HUES48 (cell line): ENCODE data around the gene ICA1L.

Source experiments
- H3K27ac ChIP-seq: one replicate; pipeline ENCODE4 v1.7.0; 2013; ENCODE audit warnings: low read depth, low read length, inconsistent platforms
- H3K27me3 ChIP-seq: 2 replicates; pipeline ENCODE4 v1.6.1; 2013; ENCODE audit warnings: mild to moderate bottlenecking, low read length; ENCODE audit not compliant: control insufficient read depth, insufficient read depth
- H3K36me3 ChIP-seq: 2 replicates; pipeline ENCODE4 v1.6.1; 2013; ENCODE audit warnings: low read length; ENCODE audit not compliant: control insufficient read depth, insufficient read depth
- H3K4me1 ChIP-seq: 2 replicates; pipeline ENCODE4 v1.6.1; 2013; ENCODE audit warnings: mild to moderate bottlenecking, low read length; ENCODE audit not compliant: control insufficient read depth, insufficient read depth
- H3K4me3 ChIP-seq: 2 replicates; pipeline ENCODE4 v1.5.1; 2013; ENCODE audit warnings: mild to moderate bottlenecking, low read depth, low read length
- H3K9ac ChIP-seq: 2 replicates; pipeline ENCODE4 v1.6.1; 2013; ENCODE audit warnings: mild to moderate bottlenecking, low read depth, low read length, moderate library complexity
- H3K9me3 ChIP-seq: 2 replicates; pipeline ENCODE4 v1.6.1; 2013; ENCODE audit warnings: low read length; ENCODE audit not compliant: control insufficient read depth, insufficient read depth

ICA1L gene

DNA sequence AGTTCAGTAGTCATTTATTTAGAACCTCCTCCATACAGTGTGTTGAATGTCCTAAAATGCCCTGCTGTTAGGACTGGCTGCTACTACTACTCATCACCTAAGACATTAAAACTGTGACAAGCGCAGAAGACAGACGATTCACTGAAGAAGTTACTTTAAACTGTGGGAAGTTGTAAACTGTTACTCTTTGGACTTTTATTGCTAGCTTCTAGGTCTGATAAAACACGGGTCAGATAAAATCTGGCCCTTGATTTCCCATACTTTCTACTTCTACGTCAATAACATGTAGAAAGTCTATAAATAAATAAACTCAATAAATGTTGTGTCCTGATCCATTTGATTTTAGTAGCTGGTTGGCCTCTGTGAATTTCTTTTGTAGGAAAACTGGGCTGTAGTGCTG lies 113.4 kb downstream of the ICA1L start:
- H3K27ac ChIP-seq = no peak overlapping the region

GRCh38 chr2:202757339-202757738 lies 114.2 kb downstream of the ICA1L start:
- Histone ChIP-seq H3K9me3 (no peaks in the 10 kb centered on the region), H3K27me3 (no peaks in the 10 kb centered on the region), H3K36me3 (peaks cover 48% of the 10 kb centered on the region), H3K9ac (no peak overlapping the region), H3K27ac (no peak overlapping the region), H3K4me3 (no peak overlapping the region), H3K4me1 (no peaks in the 10 kb centered on the region)

More for the DNA sequence above, 113.4 kb downstream of the ICA1L start:
- Histone ChIP-seq H3K4me1 (no peaks in the 10 kb centered on the region), H3K4me3 (no peak overlapping the region), H3K9ac (no peak overlapping the region), H3K9me3 (no peaks in the 10 kb centered on the region), H3K36me3 (peaks cover 49% of the 10 kb centered on the region), H3K27me3 (no peaks in the 10 kb centered on the region)

- H3K9me3 ChIP-seq = no peaks in the 10 kb centered on the region
- H3K27ac ChIP-seq = no peak overlapping the region
- no peak overlapping the region for H3K9ac ChIP-seq
- H3K4me3 ChIP-seq = no peak overlapping the region
- no peaks in the 10 kb centered on the region for H3K27me3 ChIP-seq
- H3K4me1 ChIP-seq = no peaks in the 10 kb centered on the region
- H3K36me3 ChIP-seq = peaks cover 44% of the 10 kb centered on the region
These were observed 115.0 kb downstream of the ICA1L start for GRCh38 chr2:202756598-202756997.

- Histone ChIP-seq H3K9me3 (no peaks in the 10 kb centered on the region), H3K27me3 (no peaks in the 10 kb centered on the region), H3K27ac (no peak overlapping the region), H3K9ac (no peak overlapping the region), H3K36me3 (peaks cover 34% of the 10 kb centered on the region), H3K4me1 (no peaks in the 10 kb centered on the region), H3K4me3 (no peak overlapping the region)
These were observed 116.6 kb downstream of the ICA1L start for GRCh38 chr2:202754936-202755335.

GRCh38 chr2:202752071-202752470 lies 119.5 kb downstream of the ICA1L start:
- peaks cover 7% of the 10 kb centered on the region for H3K36me3 ChIP-seq
- no peaks in the 10 kb centered on the region for H3K4me1 ChIP-seq
- H3K9me3 ChIP-seq = no peaks in the 10 kb centered on the region
- H3K27me3 ChIP-seq = no peaks in the 10 kb centered on the region
- no peak overlapping the region for H3K4me3 ChIP-seq
- H3K27ac ChIP-seq = no peak overlapping the region
- H3K9ac ChIP-seq = no peak overlapping the region

GRCh38 chr2:202750763-202751427 lies 120.7 kb downstream of the ICA1L start:
- Histone ChIP-seq H3K27ac (no peak overlapping the region), H3K4me1 (no peaks in the 10 kb centered on the region), H3K9ac (no peak overlapping the region), H3K27me3 (no peaks in the 10 kb centered on the region), H3K4me3 (no peak overlapping the region), H3K9me3 (no peaks in the 10 kb centered on the region), H3K36me3 (no peaks in the 10 kb centered on the region)

GRCh38 chr2:202749477-202749876 lies 122.1 kb downstream of the ICA1L start:
- H3K36me3 ChIP-seq = no peaks in the 10 kb centered on the region
- no peak overlapping the region for H3K27ac ChIP-seq
- H3K4me1 ChIP-seq = no peaks in the 10 kb centered on the region
- H3K9ac ChIP-seq = no peak overlapping the region
- no peak overlapping the region for H3K4me3 ChIP-seq
- no peaks in the 10 kb centered on the region for H3K9me3 ChIP-seq
- no peaks in the 10 kb centered on the region for H3K27me3 ChIP-seq

DNA sequence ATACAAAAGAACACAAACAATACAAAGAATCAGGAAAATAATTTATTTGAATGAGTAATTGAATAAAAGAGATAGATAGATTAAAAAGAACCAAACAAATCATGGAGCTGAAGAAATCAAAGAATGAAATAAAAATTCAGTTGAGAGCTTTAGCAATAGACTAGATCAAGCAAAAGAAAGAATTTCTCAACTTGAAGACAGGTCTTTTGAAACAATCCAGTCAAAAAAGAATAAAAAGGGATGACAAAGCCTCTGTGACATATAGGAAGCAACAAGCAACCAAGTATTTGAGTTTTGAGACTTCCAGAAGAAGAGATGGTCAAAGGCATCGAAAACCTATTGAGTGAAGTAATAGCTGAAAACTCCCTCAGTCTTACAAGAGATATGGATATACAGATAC lies 128.0 kb downstream of the ICA1L start:
- no peak overlapping the region for H3K27ac ChIP-seq
- H3K9ac ChIP-seq = no peak overlapping the region
- H3K9me3 ChIP-seq = no peaks in the 10 kb centered on the region
- H3K4me1 ChIP-seq = no peaks in the 10 kb centered on the region
- H3K4me3 ChIP-seq = no peak overlapping the region
- no peaks in the 10 kb centered on the region for H3K27me3 ChIP-seq
- no peaks in the 10 kb centered on the region; the same call in 1 of the 2 replicates for H3K36me3 ChIP-seq

GRCh38 chr2:202736826-202737225 lies 134.7 kb downstream of the ICA1L start:
- peaks cover 4% of the 10 kb centered on the region; the same call in 1 of the 2 replicates for H3K9me3 ChIP-seq
- no peaks in the 10 kb centered on the region for H3K27me3 ChIP-seq
- H3K27ac ChIP-seq = no peak overlapping the region
- no peak overlapping the region for H3K9ac ChIP-seq
- no peaks in the 10 kb centered on the region for H3K4me1 ChIP-seq
- no peak overlapping the region for H3K4me3 ChIP-seq
- peaks cover 3% of the 10 kb centered on the region; the same call in 1 of the 2 replicates for H3K36me3 ChIP-seq

GRCh38 chr2:202726070-202726469 lies 145.5 kb downstream of the ICA1L start:
- Histone ChIP-seq H3K9me3 (no peaks in the 10 kb centered on the region), H3K4me1 (no peaks in the 10 kb centered on the region), H3K9ac (no peak overlapping the region), H3K36me3 (peaks cover 21% of the 10 kb centered on the region), H3K4me3 (no peak overlapping the region), H3K27me3 (no peaks in the 10 kb centered on the region), H3K27ac (no peak overlapping the region)

DNA sequence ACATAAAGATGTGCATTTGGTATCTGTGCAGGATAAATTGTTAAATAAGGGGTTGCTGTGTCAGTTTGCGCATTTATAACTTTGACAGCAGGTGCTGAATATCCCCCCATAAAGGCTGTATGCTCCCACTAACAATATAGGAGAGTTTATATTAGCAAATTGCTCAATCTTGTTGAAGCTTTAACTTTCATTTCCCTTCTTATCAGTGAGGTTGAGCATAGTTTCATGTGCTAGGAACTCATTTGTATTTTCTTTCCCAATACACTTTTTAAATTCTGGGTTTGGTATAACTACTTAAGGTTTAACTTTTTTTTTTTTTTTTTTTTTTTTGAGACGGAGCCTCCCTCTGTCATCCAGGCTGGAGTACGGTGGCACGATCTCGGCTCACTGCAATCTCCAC lies 147.8 kb downstream of the ICA1L start:
- H3K9me3 ChIP-seq = no peaks in the 10 kb centered on the region
- no peaks in the 10 kb centered on the region; the same call in 1 of the 2 replicates for H3K4me1 ChIP-seq
- H3K27me3 ChIP-seq = no peaks in the 10 kb centered on the region

More for the DNA sequence above, 147.8 kb downstream of the ICA1L start:
- Histone ChIP-seq H3K36me3 (peaks cover 19% of the 10 kb centered on the region), H3K9ac (no peak overlapping the region), H3K4me3 (no peak overlapping the region), H3K27ac (no peak overlapping the region)
